ENCODE results near the gene MXRA8.

Gene MXRA8

GRCh38 chr1:1306070-1306660 is 52.2 kb downstream of the MXRA8 start:
- no peak for DNase-seq (ENCODE audit: extremely low read depth, low read depth)
- TF ChIP-seq CTCF (IDR thresholded peaks at IDR 0.05; ENCODE audit: low read depth, low read length, missing control alignments), result peak; percentile 17
- H3K4me3 ChIP-seq (replicated peaks; ENCODE audit: low read depth, low read length), result peak overlapping the region; percentile 79

GRCh38 chr1:1305300-1306069 is 52.9 kb downstream of the MXRA8 start:
- no peak for TF ChIP-seq CTCF (IDR thresholded peaks at IDR 0.05; ENCODE audit: low read depth, low read length, missing control alignments)
- H3K4me3 ChIP-seq (replicated peaks; ENCODE audit: low read depth, low read length), result peak overlapping the region; percentile 79
- DNase-seq (ENCODE audit: extremely low read depth, low read depth), result peak; percentile 48

GRCh38 chr1:1304331-1305299 is 53.7 kb downstream of the MXRA8 start:
- no peak for TF ChIP-seq CTCF (IDR thresholded peaks at IDR 0.05; ENCODE audit: low read depth, low read length, missing control alignments)
- peak overlapping the region; percentile 79 for H3K4me3 ChIP-seq (replicated peaks; ENCODE audit: low read depth, low read length)
- DNase-seq (ENCODE audit: extremely low read depth, low read depth), result peak; percentile 60

GRCh38 chr1:1303736-1304135 is 54.6 kb downstream of the MXRA8 start:
- no peak for DNase-seq (ENCODE audit: extremely low read depth, low read depth)
- no peak for TF ChIP-seq CTCF (IDR thresholded peaks at IDR 0.05; ENCODE audit: low read depth, low read length, missing control alignments)
- no peak overlapping the region for H3K4me3 ChIP-seq (replicated peaks; ENCODE audit: low read depth, low read length)

- no peak for DNase-seq (ENCODE audit: extremely low read depth, low read depth)
- no peak overlapping the region for H3K4me3 ChIP-seq (replicated peaks; ENCODE audit: low read depth, low read length)
- no peak for TF ChIP-seq CTCF (IDR thresholded peaks at IDR 0.05; ENCODE audit: low read depth, low read length, missing control alignments)
Observed at GRCh38 chr1:1302951-1303509, 55.3 kb downstream of the MXRA8 start.

Data from HFF-Myc (cell line).